Spinal cord (tissue), 10 donors: Measurements from ENCODE around the gene NLGN4X. TPM values are rescaled to one million over a fixed set of nuclear protein-coding genes. Genes with fewer than 3 reads are reported as not detected.

ENCODE experiments used
- DNase-seq, 6 donors: peaks; one replicate each; pipeline versions ENCODE4 v3.0.0 to v3.0.0-alpha.2; 2013 to 2015; ENCODE audit warnings: low spot score in 6 of 6, low read depth in 4 of 6
- H3K27ac ChIP-seq: one replicate; pipeline ENCODE4 v1.5.1; 2013; ENCODE audit warnings: low read depth, low read length, control low read depth
- H3K27me3 ChIP-seq: one replicate; pipeline ENCODE4 v1.6.1; 2013; ENCODE audit warnings: low read length; ENCODE audit not compliant: control insufficient read depth, insufficient read depth
- H3K36me3 ChIP-seq: one replicate; pipeline ENCODE4 v1.6.1; 2013; ENCODE audit warnings: low read length; ENCODE audit not compliant: control insufficient read depth, insufficient read depth
- H3K4me1 ChIP-seq: one replicate; pipeline ENCODE4 v1.6.1; 2013; ENCODE audit warnings: low read length; ENCODE audit not compliant: control insufficient read depth, insufficient read depth
- H3K4me3 ChIP-seq: one replicate; pipeline ENCODE4 v1.5.1; 2013; ENCODE audit warnings: low read depth, low read length, control low read depth
- H3K9me3 ChIP-seq: one replicate; pipeline ENCODE4 v1.6.1; 2013; ENCODE audit warnings: low read length; ENCODE audit not compliant: control insufficient read depth, insufficient read depth
- WGBS: methylation state at CpG from one replicate; pipeline ENCODE4 v1.1.5; 2013; ENCODE audit warnings: missing lambda C conversion rate; ENCODE audit not compliant: insufficient coverage; 5-methylcytosine and 5-hydroxymethylcytosine counted together
- polyA plus RNA-seq, 2 donors: library from polyadenylated mRNA; unstranded; fragments of 120-200 nt; gene quantifications; one replicate each; pipeline ENCODE4 v1.2.1, GENCODE V29; 2013; ENCODE audit not compliant: insufficient read length in 2 of 2
- total RNA-seq, 2 donors: library from RNA; depleted of rRNA in 1 of 2; stranded (reverse); fragments of 120-200 nt in 1 of 2; fragments of >200 nt in 1 of 2; gene quantifications; one replicate each; pipeline versions ENCODE4 v1.2.3 to v1.2.4, GENCODE V29; 2013 to 2014
- donor health status: healthy.

The NLGN4X gene
- total and polyA plus RNA-seq, 4 donors, result 17.5 to 56.8 (median 43.7) TPM

DNA sequence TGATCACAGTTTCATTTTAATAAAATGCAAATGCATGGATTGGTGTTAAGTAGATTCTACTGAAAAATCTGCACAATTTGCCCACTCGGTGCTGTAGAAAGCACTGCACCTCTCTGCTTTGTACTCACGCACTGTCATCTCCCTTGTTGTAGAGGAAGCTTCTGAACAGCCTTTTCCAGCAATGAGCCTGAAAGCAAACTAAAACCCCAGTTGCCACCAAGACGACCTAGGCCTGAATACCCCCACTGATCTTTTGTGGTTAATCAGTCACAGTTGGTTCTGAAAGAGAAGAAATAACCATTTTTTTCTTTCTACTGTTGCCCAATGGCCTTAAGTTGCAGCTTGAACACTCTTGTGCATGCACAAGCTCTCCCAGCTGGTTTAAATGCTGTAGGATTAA, 229.8 kb downstream of the NLGN4X start:
- Histone ChIP-seq H3K27me3 (no peaks in the 10 kb centered on the region), H3K9me3 (no peaks in the 10 kb centered on the region), H3K4me3 (no peak overlapping the region), H3K27ac (no peak overlapping the region), H3K4me1 (no peaks in the 10 kb centered on the region), H3K36me3 (no peaks in the 10 kb centered on the region)
- no CpG with 5 or more reads among the region's 3 CpGs for WGBS
- peak in 2 of 6 donors; percentile 19 to 38 for DNase-seq

DNA sequence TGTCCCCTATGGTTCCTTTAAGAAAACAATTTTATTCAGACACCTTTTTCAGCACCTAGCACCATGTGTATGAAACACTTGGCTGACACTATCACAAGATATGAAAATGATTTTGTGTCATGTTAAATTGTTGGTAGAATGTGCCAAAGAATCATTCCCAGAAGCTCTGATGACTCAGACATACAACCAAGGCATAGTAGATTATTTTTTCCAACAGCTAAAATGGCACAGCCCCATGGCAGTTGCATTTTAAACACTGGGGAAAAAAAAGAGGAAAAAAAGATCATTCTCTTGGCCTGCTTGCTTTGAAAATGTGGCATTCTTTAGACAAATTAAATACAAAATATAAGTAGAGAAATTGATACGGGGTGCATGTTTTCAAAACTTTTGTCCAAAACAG, 230.2 kb downstream of the NLGN4X start:
- WGBS, result no CpG with 5 or more reads among the region's 1 CpG
- Histone ChIP-seq H3K4me1 (no peaks in the 10 kb centered on the region), H3K4me3 (no peak overlapping the region), H3K36me3 (no peaks in the 10 kb centered on the region), H3K27me3 (no peaks in the 10 kb centered on the region), H3K27ac (no peak overlapping the region), H3K9me3 (no peaks in the 10 kb centered on the region)
- peak in 1 of 6 donors; percentile 55 for DNase-seq

DNA sequence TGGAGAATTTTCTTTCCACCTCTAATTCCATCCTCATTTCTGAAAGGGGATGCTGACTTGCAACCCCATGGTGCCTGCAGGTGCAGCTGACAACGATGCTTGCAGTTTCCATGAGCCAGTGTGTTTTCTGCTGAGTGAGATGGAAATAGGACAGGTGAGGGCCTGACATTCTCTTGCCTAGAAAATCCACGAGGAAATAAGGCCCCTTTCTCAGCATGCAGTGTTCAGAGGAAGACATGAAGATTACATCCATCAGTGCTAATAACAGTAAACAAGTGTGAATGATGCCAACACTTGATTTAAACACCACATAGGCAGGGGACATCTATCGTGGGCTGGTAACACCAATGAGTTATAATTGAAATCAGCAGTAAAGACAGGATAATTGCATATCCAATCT, 237.3 kb downstream of the NLGN4X start:
- Histone ChIP-seq H3K27ac (no peak overlapping the region), H3K36me3 (no peaks in the 10 kb centered on the region), H3K9me3 (no peaks in the 10 kb centered on the region), H3K4me1 (no peaks in the 10 kb centered on the region), H3K27me3 (no peaks in the 10 kb centered on the region), H3K4me3 (no peak overlapping the region)
- 71% methylated on average over 1 of the region's 3 CpGs for WGBS
- DNase-seq, result peak in 1 of 6 donors; percentile 27

DNA sequence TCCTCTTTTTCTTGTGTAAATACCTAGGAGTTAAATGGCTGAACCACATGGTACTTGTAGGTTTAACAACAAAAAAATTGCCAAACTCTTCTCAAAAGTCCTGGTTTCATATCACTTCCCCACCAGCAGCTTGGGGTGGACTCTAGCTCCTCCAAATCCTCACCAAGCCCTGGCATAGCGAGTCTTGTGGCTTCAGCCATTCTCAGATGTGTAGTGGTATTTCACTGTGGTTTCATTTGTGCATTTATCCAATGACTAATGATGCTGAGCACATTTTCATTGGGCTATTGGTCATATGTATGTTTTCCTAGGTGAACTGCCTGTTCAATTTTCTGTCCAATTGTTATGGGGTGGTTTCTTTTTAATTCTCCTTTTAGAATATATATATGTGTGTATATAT, 249.3 kb downstream of the NLGN4X start:
- Histone ChIP-seq H3K4me3 (no peak overlapping the region), H3K4me1 (no peaks in the 10 kb centered on the region), H3K9me3 (no peaks in the 10 kb centered on the region), H3K27ac (no peak overlapping the region), H3K36me3 (no peaks in the 10 kb centered on the region), H3K27me3 (no peaks in the 10 kb centered on the region)
- no peak for DNase-seq
- no CpG with 5 or more reads among the region's 1 CpG for WGBS

GRCh38 chrX:5976332-5976731, 252.3 kb downstream of the NLGN4X start:
- Histone ChIP-seq H3K27ac (no peak overlapping the region), H3K4me3 (no peak overlapping the region), H3K9me3 (no peaks in the 10 kb centered on the region), H3K36me3 (no peaks in the 10 kb centered on the region), H3K4me1 (no peaks in the 10 kb centered on the region), H3K27me3 (no peaks in the 10 kb centered on the region)
- peak in 1 of 6 donors; percentile 59 for DNase-seq
- no CpG with 5 or more reads among the region's 4 CpGs for WGBS

GRCh38 chrX:5971300-5971699, 257.4 kb downstream of the NLGN4X start:
- no peaks in the 10 kb centered on the region for H3K4me1 ChIP-seq
- no peak overlapping the region for H3K27ac ChIP-seq

GRCh38 chrX:5965406-5965805, 263.3 kb downstream of the NLGN4X start:
- no peaks in the 10 kb centered on the region for H3K27me3 ChIP-seq
- H3K9me3 ChIP-seq, result no peaks in the 10 kb centered on the region
- H3K27ac ChIP-seq, result no peak overlapping the region
- H3K4me3 ChIP-seq, result no peak overlapping the region
- WGBS, result 92% methylated on average over 2 of the region's 3 CpGs
- DNase-seq, result no peak
- no peaks in the 10 kb centered on the region for H3K36me3 ChIP-seq
- no peaks in the 10 kb centered on the region for H3K4me1 ChIP-seq

More at GRCh38 chrX:5971300-5971699, 257.4 kb downstream of the NLGN4X start:
- no peak for DNase-seq
- Histone ChIP-seq H3K9me3 (no peaks in the 10 kb centered on the region), H3K4me3 (no peak overlapping the region), H3K36me3 (no peaks in the 10 kb centered on the region), H3K27me3 (no peaks in the 10 kb centered on the region)

GRCh38 chrX:5959286-5959685, 269.4 kb downstream of the NLGN4X start:
- DNase-seq, result no peak
- WGBS, result no CpG with 5 or more reads among the region's 2 CpGs

GRCh38 chrX:5958523-5958922, 270.1 kb downstream of the NLGN4X start:
- Histone ChIP-seq H3K4me1 (no peaks in the 10 kb centered on the region), H3K27ac (no peak overlapping the region), H3K27me3 (no peaks in the 10 kb centered on the region), H3K36me3 (no peaks in the 10 kb centered on the region), H3K4me3 (no peak overlapping the region), H3K9me3 (no peaks in the 10 kb centered on the region)
- DNase-seq, result no peak
- WGBS, result 90% methylated on average over 2 of the region's 2 CpGs

More at GRCh38 chrX:5959286-5959685, 269.4 kb downstream of the NLGN4X start:
- Histone ChIP-seq H3K27ac (no peak overlapping the region), H3K4me3 (no peak overlapping the region), H3K27me3 (no peaks in the 10 kb centered on the region), H3K36me3 (no peaks in the 10 kb centered on the region), H3K9me3 (no peaks in the 10 kb centered on the region), H3K4me1 (no peaks in the 10 kb centered on the region)

DNA sequence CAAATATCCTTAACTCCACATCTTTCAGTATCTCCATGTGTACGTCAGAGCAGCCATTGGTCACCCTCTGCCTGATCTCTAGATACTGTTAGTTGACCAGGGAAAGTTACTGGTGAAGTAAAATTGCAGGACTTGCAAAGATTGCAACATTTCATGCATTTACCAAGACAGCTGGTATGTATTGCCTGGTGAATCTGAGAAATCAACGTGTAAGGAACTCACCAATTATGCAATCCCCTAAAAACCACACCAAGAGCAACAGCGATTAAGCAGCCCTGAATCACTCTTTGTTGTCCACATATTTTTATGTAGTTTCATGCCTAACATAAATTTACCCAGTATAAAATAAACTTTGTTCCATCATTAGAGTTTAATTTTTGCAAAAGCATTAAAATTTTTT, 271.2 kb downstream of the NLGN4X start:
- Histone ChIP-seq H3K9me3 (no peaks in the 10 kb centered on the region), H3K36me3 (no peaks in the 10 kb centered on the region), H3K27ac (no peak overlapping the region), H3K4me1 (no peaks in the 10 kb centered on the region), H3K4me3 (no peak overlapping the region), H3K27me3 (no peaks in the 10 kb centered on the region)
- WGBS, result no CpG with 5 or more reads among the region's 3 CpGs
- DNase-seq, result no peak
